HG02623 (cell line): ENCODE results near the gene SLC1A3.
"Not testable (repeated sequence)": the region's sequence is repeated elsewhere in the genome, so short reads cannot be mapped to it uniquely, and the experiment has no call there.

ENCODE experiments used
- ATAC-seq: cut with Tn5 transposase; IDR thresholded peaks from one replicate; pipeline ENCODE4 v1.9.1; 2021; ENCODE audit warnings: moderate library complexity; ENCODE audit not compliant: unreplicated experiment

SLC1A3 gene

GRCh38 chr5:36630201-36631145 lies 24.1 kb downstream of the SLC1A3 start:
- ATAC-seq: no peak

- ATAC-seq: no peak
These were observed 24.7 kb downstream of the SLC1A3 start for GRCh38 chr5:36631154-36631553.

- ATAC-seq: no peak
These were observed 25.4 kb downstream of the SLC1A3 start for GRCh38 chr5:36631620-36632362.

GRCh38 chr5:36632363-36632664 lies 25.9 kb downstream of the SLC1A3 start:
- ATAC-seq: no peak

- no peak for ATAC-seq
These were observed 29.4 kb downstream of the SLC1A3 start for GRCh38 chr5:36635721-36636390.

- ATAC-seq: no peak
These were observed 30.7 kb downstream of the SLC1A3 start for GRCh38 chr5:36637101-36637500.

GRCh38 chr5:36637516-36637915 lies 31.1 kb downstream of the SLC1A3 start:
- ATAC-seq: no peak

- ATAC-seq: no peak
These were observed 31.6 kb downstream of the SLC1A3 start for GRCh38 chr5:36638056-36638455.

GRCh38 chr5:36640949-36641348 lies 34.5 kb downstream of the SLC1A3 start:
- ATAC-seq: no peak

- ATAC-seq: no peak
These were observed 35.0 kb downstream of the SLC1A3 start for GRCh38 chr5:36641431-36641830.

GRCh38 chr5:36642089-36642488 lies 35.7 kb downstream of the SLC1A3 start:
- ATAC-seq: no peak

- ATAC-seq: no peak
These were observed 36.8 kb downstream of the SLC1A3 start for GRCh38 chr5:36643162-36643561.

- not testable (repeated sequence) for ATAC-seq
These were observed 37.4 kb downstream of the SLC1A3 start for GRCh38 chr5:36643841-36644240.

- ATAC-seq: no peak
These were observed 38.3 kb downstream of the SLC1A3 start for GRCh38 chr5:36644727-36645126.

- no peak for ATAC-seq
These were observed 39.7 kb downstream of the SLC1A3 start for GRCh38 chr5:36646100-36646499.

- no peak for ATAC-seq
These were observed 40.2 kb downstream of the SLC1A3 start for GRCh38 chr5:36646507-36647023.

- ATAC-seq: no peak
These were observed 40.6 kb downstream of the SLC1A3 start for GRCh38 chr5:36647046-36647445.

- ATAC-seq: no peak
These were observed 42.0 kb downstream of the SLC1A3 start for GRCh38 chr5:36648426-36648825.

GRCh38 chr5:36651761-36652685 lies 45.6 kb downstream of the SLC1A3 start:
- no peak for ATAC-seq

GRCh38 chr5:36653044-36653705 lies 46.8 kb downstream of the SLC1A3 start:
- no peak for ATAC-seq
